ENCODE results near the gene ANKZF1. TPM values are rescaled to one million over a fixed set of nuclear protein-coding genes. Genes with fewer than 3 reads are reported as not detected.

ANKZF1 gene
- total and polyA plus RNA-seq, 12 donors: 12.7 to 44.7 (median 25.5) TPM

DNA sequence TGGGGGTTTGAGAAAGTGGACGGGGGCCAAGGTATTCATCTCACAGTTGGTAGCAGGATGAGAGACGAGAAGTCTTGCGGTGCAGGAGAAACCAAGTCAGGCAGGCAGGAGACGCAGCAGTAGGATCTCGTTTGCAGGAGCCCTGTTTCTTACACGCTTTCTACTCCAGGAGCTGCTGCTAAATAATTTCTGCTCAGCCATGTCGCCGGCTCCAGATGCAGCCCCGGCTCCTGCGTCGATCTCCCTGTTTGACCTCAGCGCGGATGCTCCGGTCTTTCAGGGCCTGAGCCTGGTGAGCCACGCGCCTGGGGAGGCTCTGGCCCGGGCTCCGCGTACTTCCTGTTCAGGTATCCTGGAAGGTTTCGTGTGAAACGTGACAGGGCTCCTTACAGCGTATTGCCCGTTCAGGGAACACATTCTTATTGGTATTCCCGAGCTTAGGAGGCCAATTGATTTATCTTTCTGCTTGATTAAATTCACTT lies 494 bp downstream of the ANKZF1 start:
- Histone ChIP-seq H3K4me1 (peaks cover 15 to 49% (median 32%) of the 10 kb centered on the region in 9 donors), H3K27ac (peak overlapping the region; percentile 89 to 99 (median 96)), H3K27me3 (no peaks in the 10 kb centered on the region), H3K4me3 (peak overlapping the region; percentile 73 to 91 (median 82)), H3K36me3 (peaks cover 4 to 65% (median 41%) of the 10 kb centered on the region in 9 donors), H3K9me3 (no peaks in the 10 kb centered on the region)
- intact Hi-C loops (cut with DNase I): no loop called here
- no peak for DNase-seq
- 0% methylated on average over 24 of the region's 24 CpGs for WGBS, 2 donors
- TF ChIP-seq, protein P1, sequence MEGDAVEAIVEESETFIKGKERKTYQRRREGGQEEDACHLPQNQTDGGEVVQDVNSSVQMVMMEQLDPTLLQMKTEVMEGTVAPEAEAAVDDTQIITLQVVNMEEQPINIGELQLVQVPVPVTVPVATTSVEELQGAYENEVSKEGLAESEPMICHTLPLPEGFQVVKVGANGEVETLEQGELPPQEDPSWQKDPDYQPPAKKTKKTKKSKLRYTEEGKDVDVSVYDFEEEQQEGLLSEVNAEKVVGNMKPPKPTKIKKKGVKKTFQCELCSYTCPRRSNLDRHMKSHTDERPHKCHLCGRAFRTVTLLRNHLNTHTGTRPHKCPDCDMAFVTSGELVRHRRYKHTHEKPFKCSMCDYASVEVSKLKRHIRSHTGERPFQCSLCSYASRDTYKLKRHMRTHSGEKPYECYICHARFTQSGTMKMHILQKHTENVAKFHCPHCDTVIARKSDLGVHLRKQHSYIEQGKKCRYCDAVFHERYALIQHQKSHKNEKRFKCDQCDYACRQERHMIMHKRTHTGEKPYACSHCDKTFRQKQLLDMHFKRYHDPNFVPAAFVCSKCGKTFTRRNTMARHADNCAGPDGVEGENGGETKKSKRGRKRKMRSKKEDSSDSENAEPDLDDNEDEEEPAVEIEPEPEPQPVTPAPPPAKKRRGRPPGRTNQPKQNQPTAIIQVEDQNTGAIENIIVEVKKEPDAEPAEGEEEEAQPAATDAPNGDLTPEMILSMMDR (IDR thresholded peaks at IDR 0.05): no peak
- ATAC-seq: peak in 5 of 8 donors; percentile 10 to 33 (median 17)

DNA sequence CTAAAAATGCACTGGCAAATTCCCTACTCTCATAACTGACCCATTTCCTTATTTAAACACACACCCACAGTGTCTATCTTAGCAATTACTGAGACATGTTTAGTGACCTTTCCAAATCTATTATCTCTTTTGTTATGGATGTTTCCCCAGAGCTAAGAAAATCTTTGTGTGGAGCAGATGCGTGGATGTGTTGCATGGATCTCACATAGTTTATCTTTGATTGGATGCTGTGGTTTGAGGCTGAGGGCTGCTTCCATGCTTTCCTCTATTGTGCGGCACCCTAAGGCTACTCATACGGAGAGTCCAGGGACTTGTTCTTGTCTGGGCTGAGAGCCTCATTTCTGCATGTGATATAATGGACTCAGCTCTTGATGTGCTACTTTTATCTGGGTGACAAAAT lies 4.7 kb downstream of the ANKZF1 start:
- TF ChIP-seq, protein P1 (IDR thresholded peaks at IDR 0.05): no peak
- WGBS, 2 donors: 68 to 87% methylated on average over 3 of the region's 3 CpGs
- peaks cover 8 to 82% (median 47%) of the 10 kb centered on the region in 9 donors for H3K36me3 ChIP-seq
- no peak overlapping the region for H3K27ac ChIP-seq
- intact Hi-C loops (cut with DNase I): no loop called here
- no peak overlapping the region for H3K4me3 ChIP-seq
- DNase-seq: no peak
- H3K4me1 ChIP-seq: peaks cover 7 to 29% (median 13%) of the 10 kb centered on the region in 9 donors
- no peak for ATAC-seq
- no peaks in the 10 kb centered on the region for H3K27me3 ChIP-seq
- H3K9me3 ChIP-seq: no peaks in the 10 kb centered on the region

DNA sequence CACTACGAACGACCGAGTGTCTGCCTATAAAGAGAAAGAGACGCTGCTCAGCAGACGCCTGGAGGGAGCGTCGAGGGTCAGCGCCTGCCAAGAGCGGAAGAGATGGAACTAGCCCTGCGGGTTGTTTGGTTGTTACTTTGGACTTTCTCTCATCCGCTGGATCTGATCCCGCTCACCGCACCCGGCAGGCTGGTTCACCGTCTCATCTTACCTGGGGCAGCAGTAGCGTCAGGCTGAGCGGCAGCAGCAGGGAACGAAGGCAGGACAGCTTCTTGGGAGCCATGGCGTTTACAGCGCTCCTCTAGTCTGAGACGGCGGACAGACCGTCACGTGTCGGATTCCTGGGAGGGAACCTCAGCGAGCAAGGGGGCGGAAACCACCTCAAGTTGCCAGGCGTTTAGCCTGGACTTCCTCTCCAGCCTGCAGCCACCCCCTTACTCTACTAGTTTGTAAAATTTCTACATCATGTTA lies 13.7 kb downstream of the ANKZF1 start:
- TF ChIP-seq, protein P1 (IDR thresholded peaks at IDR 0.05): no peak
- Histone ChIP-seq H3K27me3 (no peaks in the 10 kb centered on the region), H3K36me3 (peaks cover 0 to 36% (median 4%) of the 10 kb centered on the region in 9 donors), H3K4me3 (peak overlapping the region in 5 of 10 donors; percentile 2 to 45 (median 27)), H3K4me1 (peaks cover 8 to 36% (median 25%) of the 10 kb centered on the region in 9 donors), H3K9me3 (no peaks in the 10 kb centered on the region), H3K27ac (peak overlapping the region in 1 of 10 donors; percentile 57)
- intact Hi-C loops (cut with DNase I): no loop called here
- DNase-seq (peak in 1 of 2 donors; percentile 29), ATAC-seq (no peak)
- WGBS, 2 donors: 35 to 46% methylated on average over 28 of the region's 28 CpGs

DNA sequence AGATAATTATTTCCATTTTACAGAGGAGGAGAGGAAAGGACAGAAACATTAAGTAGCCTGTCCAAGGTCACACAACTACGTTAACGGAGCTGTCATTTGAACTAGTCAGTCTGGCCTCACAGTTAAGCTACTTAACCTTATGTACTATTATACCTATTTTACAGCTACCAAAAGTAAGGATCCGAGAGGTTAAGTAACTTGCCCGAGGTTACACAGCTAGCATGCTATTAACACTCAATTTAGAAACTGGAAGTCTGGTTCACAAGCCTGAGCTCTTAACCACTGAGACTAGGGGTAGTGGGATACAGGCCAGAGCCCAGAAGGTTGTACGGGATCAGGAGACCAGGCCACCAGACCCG lies 15.2 kb downstream of the ANKZF1 start:
- peak overlapping the region; percentile 74 to 96 (median 85) for H3K4me3 ChIP-seq
- H3K27me3 ChIP-seq: no peaks in the 10 kb centered on the region
- no peak for DNase-seq
- WGBS, 2 donors: 37 to 43% methylated on average over 6 of the region's 6 CpGs
- TF ChIP-seq, protein P1 (IDR thresholded peaks at IDR 0.05): no peak
- peaks cover 0 to 30% (median 0%) of the 10 kb centered on the region in 9 donors for H3K36me3 ChIP-seq
- H3K27ac ChIP-seq: peak overlapping the region; percentile 49 to 99 (median 95)
- H3K4me1 ChIP-seq: peaks cover 18 to 50% (median 38%) of the 10 kb centered on the region in 9 donors
- no peak for ATAC-seq
- H3K9me3 ChIP-seq: no peaks in the 10 kb centered on the region
- intact Hi-C loops (cut with DNase I): loop anchor here in 1 of 10 donors (2.0 kb wide), 1 partner anchor 50 kb away; no protein-coding TSS in a partner anchor
